NAMALWA (cell line): Measurements from ENCODE around the gene TSSK6.
A peak's percentile ranks its signal among the peaks of the same experiment; 100 is the strongest.

Source experiments
- DNase-seq: peaks from one replicate; pipeline ENCODE4 v3.0.0-alpha.2; 2015; ENCODE audit warnings: low spot score

The TSSK6 gene

GRCh38 chr19:19530889-19531288, 15.5 kb upstream of the TSSK6 start:
- no peak for DNase-seq

- no peak for DNase-seq
Observed at GRCh38 chr19:19530423-19530804, 15.1 kb upstream of the TSSK6 start.

GRCh38 chr19:19529783-19530422, 14.6 kb upstream of the TSSK6 start:
- no peak for DNase-seq

GRCh38 chr19:19528721-19529490, 13.6 kb upstream of the TSSK6 start, which contains the start of gene YJEFN3:
YJEFN3 (plus strand) TSS chr19:19528911; CDS start chr19:19528933, 22 bp downstream.
- DNase-seq = no peak

GRCh38 chr19:19527674-19528625, 12.6 kb upstream of the TSSK6 start:
- no peak for DNase-seq

GRCh38 chr19:19527371-19527656, 12.0 kb upstream of the TSSK6 start:
- DNase-seq = no peak

GRCh38 chr19:19526581-19527370, 11.4 kb upstream of the TSSK6 start:
- peak; percentile 58 for DNase-seq

GRCh38 chr19:19525611-19526380, 10.4 kb upstream of the TSSK6 start:
- no peak for DNase-seq

- peak; percentile 67 for DNase-seq
Observed at GRCh38 chr19:19524053-19524452, 8.7 kb upstream of the TSSK6 start.

- DNase-seq = no peak
Observed at GRCh38 chr19:19523177-19523576, 7.8 kb upstream of the TSSK6 start.

- DNase-seq = no peak
Observed at GRCh38 chr19:19520989-19521388, 5.6 kb upstream of the TSSK6 start.

- no peak for DNase-seq
Observed at GRCh38 chr19:19517235-19517619, 1.9 kb upstream of the TSSK6 start.

- DNase-seq = peak; percentile 97
Observed at GRCh38 chr19:19515642-19516519, 533 bp upstream of the TSSK6 start, which contains the start of gene NDUFA13. NDUFA13 (plus strand) TSS chr19:19516225; CDS start chr19:19516239, 14 bp downstream.

GRCh38 chr19:19514215-19514657, 1.1 kb downstream of the TSSK6 start:
- DNase-seq = no peak

GRCh38 chr19:19513682-19514081, 1.7 kb downstream of the TSSK6 start:
- no peak for DNase-seq

- no peak for DNase-seq
Observed at GRCh38 chr19:19510432-19510831, 4.9 kb downstream of the TSSK6 start.

GRCh38 chr19:19508217-19508616, 7.1 kb downstream of the TSSK6 start:
- DNase-seq = no peak

- no peak for DNase-seq
Observed at GRCh38 chr19:19507354-19507753, 8.0 kb downstream of the TSSK6 start.

GRCh38 chr19:19506592-19506991, 8.8 kb downstream of the TSSK6 start:
- no peak for DNase-seq
